ENCODE results near the gene ATP5F1E.

Gene ATP5F1E

DNA sequence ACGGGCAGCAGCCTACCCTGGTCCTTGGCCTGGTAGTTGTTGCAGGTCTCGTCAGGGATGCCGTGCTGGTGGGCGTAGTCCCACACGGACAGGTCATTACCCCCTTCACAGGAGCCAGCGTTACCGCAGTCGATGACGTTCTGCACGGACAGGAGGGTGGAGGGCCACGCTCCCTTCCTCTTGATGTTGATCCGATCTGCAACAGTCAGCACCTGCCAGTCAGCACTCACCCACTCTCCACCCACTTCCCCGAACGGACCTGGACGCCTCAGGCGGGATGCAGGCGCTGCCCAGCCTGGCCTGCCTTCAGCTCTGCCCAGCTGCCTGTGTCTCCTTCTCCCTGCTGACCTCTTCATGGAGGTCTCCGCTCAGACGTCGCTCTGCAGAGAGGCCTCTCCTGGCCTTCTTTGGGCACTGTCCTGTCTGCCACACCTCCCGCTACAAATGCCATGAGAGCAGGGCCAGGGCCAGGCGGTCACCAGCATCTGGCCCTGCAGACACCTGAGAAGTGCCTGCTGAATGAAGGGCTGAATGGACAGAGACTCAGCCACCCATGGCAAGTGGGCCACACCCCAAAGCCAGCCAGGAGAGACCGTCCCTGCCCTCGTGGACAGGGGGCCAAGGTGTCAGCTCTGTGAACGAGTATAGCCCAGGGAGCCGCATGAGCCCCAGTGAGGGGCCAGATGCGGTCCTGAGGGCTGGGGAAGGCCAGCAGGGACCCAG is 30.5 kb downstream of the ATP5F1E start:
- no peak overlapping the region for H3K4me2 ChIP-seq (ENCODE audit: low read length)
- peaks cover 34% of the 10 kb centered on the region for H3K4me1 ChIP-seq (ENCODE audit: insufficient read depth, low read length, severe bottlenecking)
- H3K36me3 ChIP-seq (ENCODE audit: insufficient read depth, low read length), result peaks cover 69% of the 10 kb centered on the region

GRCh38 chr20:59001068-59001448 is 31.1 kb downstream of the ATP5F1E start:
- no peaks in the 10 kb centered on the region for H3K79me2 ChIP-seq (ENCODE audit: insufficient read depth, low read length)
- H3F3A ChIP-seq (ENCODE audit: insufficient read depth, low read length), result no peaks in the 10 kb centered on the region
- H3K4me3 ChIP-seq (ENCODE audit: low read depth, low read length, poor library complexity, severe bottlenecking), result no peak overlapping the region
- no peaks in the 10 kb centered on the region for H3K27me3 ChIP-seq (ENCODE audit: insufficient read depth, low read length)
- TF ChIP-seq EZH2 (IDR thresholded peaks at IDR 0.05; ENCODE audit: borderline replicate concordance, low read length) (no peak), CTCF (IDR thresholded peaks at IDR 0.05; ENCODE audit: low read length) (no peak)
- no peaks in the 10 kb centered on the region for H3K9me2 ChIP-seq (ENCODE audit: low read depth, low read length)
- no peak overlapping the region for H3K4me2 ChIP-seq (ENCODE audit: low read length)
- no peaks in the 10 kb centered on the region for H4K20me1 ChIP-seq (ENCODE audit: insufficient read depth, low read length)
- no peaks in the 10 kb centered on the region for H3K9me3 ChIP-seq (ENCODE audit: low read length)
- H2AFZ ChIP-seq (ENCODE audit: low read length), result no peak overlapping the region
- H3K27ac ChIP-seq (ENCODE audit: low read depth, low read length, poor library complexity, severe bottlenecking), result no peak overlapping the region
- H3K36me3 ChIP-seq (ENCODE audit: insufficient read depth, low read length), result peaks cover 74% of the 10 kb centered on the region
- H3K9ac ChIP-seq (ENCODE audit: low read length), result no peak overlapping the region
- H3K4me1 ChIP-seq (ENCODE audit: insufficient read depth, low read length, severe bottlenecking), result peaks cover 32% of the 10 kb centered on the region

More for the DNA sequence above, 30.5 kb downstream of the ATP5F1E start:
- Histone ChIP-seq H3K27me3 (ENCODE audit: insufficient read depth, low read length) (no peaks in the 10 kb centered on the region), H2AFZ (ENCODE audit: low read length) (no peak overlapping the region), H3K9me3 (ENCODE audit: low read length) (no peaks in the 10 kb centered on the region), H3K9me2 (ENCODE audit: low read depth, low read length) (no peaks in the 10 kb centered on the region), H3K79me2 (ENCODE audit: insufficient read depth, low read length) (no peaks in the 10 kb centered on the region), H3F3A (ENCODE audit: insufficient read depth, low read length) (no peaks in the 10 kb centered on the region), H4K20me1 (ENCODE audit: insufficient read depth, low read length) (no peaks in the 10 kb centered on the region), H3K4me3 (ENCODE audit: low read depth, low read length, poor library complexity, severe bottlenecking) (no peak overlapping the region), H3K9ac (ENCODE audit: low read length) (no peak overlapping the region), H3K27ac (ENCODE audit: low read depth, low read length, poor library complexity, severe bottlenecking) (no peak overlapping the region)
- TF ChIP-seq CTCF (IDR thresholded peaks at IDR 0.05; ENCODE audit: low read length) (no peak), EZH2 (IDR thresholded peaks at IDR 0.05; ENCODE audit: borderline replicate concordance, low read length) (no peak)

- Histone ChIP-seq H3F3A (ENCODE audit: insufficient read depth, low read length) (no peaks in the 10 kb centered on the region), H3K9me3 (ENCODE audit: low read length) (no peaks in the 10 kb centered on the region), H3K36me3 (ENCODE audit: insufficient read depth, low read length) (peaks cover 81% of the 10 kb centered on the region), H3K27ac (ENCODE audit: low read depth, low read length, poor library complexity, severe bottlenecking) (no peak overlapping the region), H2AFZ (ENCODE audit: low read length) (no peak overlapping the region), H3K9me2 (ENCODE audit: low read depth, low read length) (no peaks in the 10 kb centered on the region), H3K4me3 (ENCODE audit: low read depth, low read length, poor library complexity, severe bottlenecking) (no peak overlapping the region), H3K79me2 (ENCODE audit: insufficient read depth, low read length) (no peaks in the 10 kb centered on the region), H4K20me1 (ENCODE audit: insufficient read depth, low read length) (no peaks in the 10 kb centered on the region), H3K4me1 (ENCODE audit: insufficient read depth, low read length, severe bottlenecking) (peaks cover 24% of the 10 kb centered on the region), H3K4me2 (ENCODE audit: low read length) (no peak overlapping the region), H3K27me3 (ENCODE audit: insufficient read depth, low read length) (no peaks in the 10 kb centered on the region), H3K9ac (ENCODE audit: low read length) (no peak overlapping the region)
- TF ChIP-seq EZH2 (IDR thresholded peaks at IDR 0.05; ENCODE audit: borderline replicate concordance, low read length), result no peak
- TF ChIP-seq CTCF (IDR thresholded peaks at IDR 0.05; ENCODE audit: low read length), result no peak
These were observed 31.8 kb downstream of the ATP5F1E start for GRCh38 chr20:59000326-59000725.
